22Rv1 (cell line): ENCODE measurements around the gene HBQ1.

Source experiments
- ZFX ChIP-seq: fragments of 450-650 bp; IDR thresholded peaks from 2 replicates; pipeline ENCODE4 v1.6.1; 2017; ENCODE audit warnings: antibody characterized with exemption, borderline replicate concordance
- TF ChIP-seq, protein P1 (sequence below): fragments of 450-650 bp; IDR thresholded peaks from 2 replicates; pipeline ENCODE4 v1.5.1; 2017; ENCODE audit warnings: mild to moderate bottlenecking

DNA sequence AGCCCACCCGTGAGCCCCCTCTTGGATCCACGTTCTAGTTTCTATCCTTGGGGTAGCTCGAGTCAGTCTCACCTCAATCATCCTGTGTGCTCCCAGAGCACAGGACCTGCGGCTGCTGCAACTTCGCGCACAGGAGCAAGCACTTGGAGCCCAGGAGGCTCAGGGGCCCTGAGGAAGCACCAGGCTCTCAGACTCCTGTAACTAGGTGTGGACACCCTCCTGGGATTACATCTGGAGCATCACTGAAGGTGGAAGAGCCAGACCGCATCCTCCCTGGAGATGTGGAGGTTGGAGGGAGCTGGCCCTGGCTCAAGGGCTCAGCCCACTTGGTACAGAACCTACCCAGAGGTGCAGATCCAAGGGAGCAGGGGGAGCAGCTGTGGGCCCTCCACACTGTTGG lies 2.7 kb downstream of the HBQ1 start:
- TF ChIP-seq, protein P1, sequence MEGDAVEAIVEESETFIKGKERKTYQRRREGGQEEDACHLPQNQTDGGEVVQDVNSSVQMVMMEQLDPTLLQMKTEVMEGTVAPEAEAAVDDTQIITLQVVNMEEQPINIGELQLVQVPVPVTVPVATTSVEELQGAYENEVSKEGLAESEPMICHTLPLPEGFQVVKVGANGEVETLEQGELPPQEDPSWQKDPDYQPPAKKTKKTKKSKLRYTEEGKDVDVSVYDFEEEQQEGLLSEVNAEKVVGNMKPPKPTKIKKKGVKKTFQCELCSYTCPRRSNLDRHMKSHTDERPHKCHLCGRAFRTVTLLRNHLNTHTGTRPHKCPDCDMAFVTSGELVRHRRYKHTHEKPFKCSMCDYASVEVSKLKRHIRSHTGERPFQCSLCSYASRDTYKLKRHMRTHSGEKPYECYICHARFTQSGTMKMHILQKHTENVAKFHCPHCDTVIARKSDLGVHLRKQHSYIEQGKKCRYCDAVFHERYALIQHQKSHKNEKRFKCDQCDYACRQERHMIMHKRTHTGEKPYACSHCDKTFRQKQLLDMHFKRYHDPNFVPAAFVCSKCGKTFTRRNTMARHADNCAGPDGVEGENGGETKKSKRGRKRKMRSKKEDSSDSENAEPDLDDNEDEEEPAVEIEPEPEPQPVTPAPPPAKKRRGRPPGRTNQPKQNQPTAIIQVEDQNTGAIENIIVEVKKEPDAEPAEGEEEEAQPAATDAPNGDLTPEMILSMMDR, result no peak
- TF ChIP-seq ZFX, result no peak
